ENCODE results near the gene PLXNB2.

DNA sequence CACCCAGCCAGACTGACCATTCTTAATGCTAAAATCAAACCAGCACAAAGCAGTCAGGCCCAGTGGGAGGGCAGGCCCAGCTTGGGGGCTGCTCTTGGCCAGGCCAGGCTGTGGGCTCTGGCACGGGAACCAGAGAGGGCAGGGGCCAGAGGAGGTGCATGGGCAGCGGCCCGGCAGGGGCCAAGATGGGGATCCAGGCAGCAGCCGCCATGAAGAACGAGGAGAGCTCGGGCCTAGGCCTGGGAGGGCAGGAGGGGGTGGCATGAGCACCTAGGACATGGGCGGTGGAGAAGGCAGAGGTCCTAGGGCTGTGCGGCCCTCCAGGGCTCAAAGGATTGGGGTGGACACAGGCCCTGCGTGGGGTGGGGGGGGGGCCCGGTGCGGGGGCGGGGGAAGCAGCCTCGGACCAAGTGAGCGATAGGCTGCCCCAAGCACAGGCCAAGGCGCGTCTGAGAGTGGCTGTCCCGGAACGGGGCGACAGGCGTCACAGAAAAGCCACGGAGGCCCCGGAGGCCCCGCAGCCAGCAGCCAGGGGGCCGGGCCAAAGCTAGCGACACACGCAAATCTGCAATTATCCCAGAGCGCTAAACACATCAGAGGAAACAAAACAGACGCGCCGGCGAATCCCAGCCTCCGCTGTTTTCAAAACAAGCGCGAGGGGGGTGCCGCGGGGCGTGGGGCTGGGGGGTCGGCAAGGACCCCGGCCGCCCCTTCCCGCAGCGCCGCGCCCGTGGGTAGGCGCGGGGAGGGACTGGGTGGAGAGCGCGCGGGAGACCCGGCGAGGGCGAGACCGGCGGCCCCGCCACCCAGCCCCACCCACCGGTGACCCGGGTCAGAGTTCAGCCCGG, 8.3 kb downstream of the PLXNB2 start:
- TF ChIP-seq, protein P1, sequence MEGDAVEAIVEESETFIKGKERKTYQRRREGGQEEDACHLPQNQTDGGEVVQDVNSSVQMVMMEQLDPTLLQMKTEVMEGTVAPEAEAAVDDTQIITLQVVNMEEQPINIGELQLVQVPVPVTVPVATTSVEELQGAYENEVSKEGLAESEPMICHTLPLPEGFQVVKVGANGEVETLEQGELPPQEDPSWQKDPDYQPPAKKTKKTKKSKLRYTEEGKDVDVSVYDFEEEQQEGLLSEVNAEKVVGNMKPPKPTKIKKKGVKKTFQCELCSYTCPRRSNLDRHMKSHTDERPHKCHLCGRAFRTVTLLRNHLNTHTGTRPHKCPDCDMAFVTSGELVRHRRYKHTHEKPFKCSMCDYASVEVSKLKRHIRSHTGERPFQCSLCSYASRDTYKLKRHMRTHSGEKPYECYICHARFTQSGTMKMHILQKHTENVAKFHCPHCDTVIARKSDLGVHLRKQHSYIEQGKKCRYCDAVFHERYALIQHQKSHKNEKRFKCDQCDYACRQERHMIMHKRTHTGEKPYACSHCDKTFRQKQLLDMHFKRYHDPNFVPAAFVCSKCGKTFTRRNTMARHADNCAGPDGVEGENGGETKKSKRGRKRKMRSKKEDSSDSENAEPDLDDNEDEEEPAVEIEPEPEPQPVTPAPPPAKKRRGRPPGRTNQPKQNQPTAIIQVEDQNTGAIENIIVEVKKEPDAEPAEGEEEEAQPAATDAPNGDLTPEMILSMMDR (IDR thresholded peaks at IDR 0.05 in 2 of 3, conservative IDR thresholded peaks at IDR 0.05 in 1 of 3; ENCODE audit: borderline replicate concordance in 1 of 3, insufficient read depth in 1 of 3, low read depth in 2 of 3, low read length in 2 of 3) = no peak
- no peak for TF ChIP-seq EZH2 (IDR thresholded peaks at IDR 0.05)
- TF ChIP-seq POLR2A (IDR thresholded peaks at IDR 0.05; ENCODE audit: borderline replicate concordance, extremely low read depth, insufficient read depth, insufficient read length) = no peak
- TF ChIP-seq EGR1 (IDR thresholded peaks at IDR 0.05; ENCODE audit: low read depth) = no peak
- TF ChIP-seq ZFX (IDR thresholded peaks at IDR 0.05) = no peak; the same call in 1 of the 2 replicates
- TF ChIP-seq RAD21 (IDR thresholded peaks at IDR 0.05; ENCODE audit: low read depth) = no peak
- TF ChIP-seq, protein P2, sequence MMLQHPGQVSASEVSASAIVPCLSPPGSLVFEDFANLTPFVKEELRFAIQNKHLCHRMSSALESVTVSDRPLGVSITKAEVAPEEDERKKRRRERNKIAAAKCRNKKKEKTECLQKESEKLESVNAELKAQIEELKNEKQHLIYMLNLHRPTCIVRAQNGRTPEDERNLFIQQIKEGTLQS (IDR thresholded peaks at IDR 0.05) = no peak
- TF ChIP-seq, protein P3, sequence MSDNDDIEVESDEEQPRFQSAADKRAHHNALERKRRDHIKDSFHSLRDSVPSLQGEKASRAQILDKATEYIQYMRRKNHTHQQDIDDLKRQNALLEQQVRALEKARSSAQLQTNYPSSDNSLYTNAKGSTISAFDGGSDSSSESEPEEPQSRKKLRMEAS (IDR thresholded peaks at IDR 0.05) = no peak
- no peak for TF ChIP-seq TCF7L2 (IDR thresholded peaks at IDR 0.05; ENCODE audit: borderline replicate concordance, extremely low read depth, insufficient read depth, insufficient read length)
- TF ChIP-seq, protein P4, sequence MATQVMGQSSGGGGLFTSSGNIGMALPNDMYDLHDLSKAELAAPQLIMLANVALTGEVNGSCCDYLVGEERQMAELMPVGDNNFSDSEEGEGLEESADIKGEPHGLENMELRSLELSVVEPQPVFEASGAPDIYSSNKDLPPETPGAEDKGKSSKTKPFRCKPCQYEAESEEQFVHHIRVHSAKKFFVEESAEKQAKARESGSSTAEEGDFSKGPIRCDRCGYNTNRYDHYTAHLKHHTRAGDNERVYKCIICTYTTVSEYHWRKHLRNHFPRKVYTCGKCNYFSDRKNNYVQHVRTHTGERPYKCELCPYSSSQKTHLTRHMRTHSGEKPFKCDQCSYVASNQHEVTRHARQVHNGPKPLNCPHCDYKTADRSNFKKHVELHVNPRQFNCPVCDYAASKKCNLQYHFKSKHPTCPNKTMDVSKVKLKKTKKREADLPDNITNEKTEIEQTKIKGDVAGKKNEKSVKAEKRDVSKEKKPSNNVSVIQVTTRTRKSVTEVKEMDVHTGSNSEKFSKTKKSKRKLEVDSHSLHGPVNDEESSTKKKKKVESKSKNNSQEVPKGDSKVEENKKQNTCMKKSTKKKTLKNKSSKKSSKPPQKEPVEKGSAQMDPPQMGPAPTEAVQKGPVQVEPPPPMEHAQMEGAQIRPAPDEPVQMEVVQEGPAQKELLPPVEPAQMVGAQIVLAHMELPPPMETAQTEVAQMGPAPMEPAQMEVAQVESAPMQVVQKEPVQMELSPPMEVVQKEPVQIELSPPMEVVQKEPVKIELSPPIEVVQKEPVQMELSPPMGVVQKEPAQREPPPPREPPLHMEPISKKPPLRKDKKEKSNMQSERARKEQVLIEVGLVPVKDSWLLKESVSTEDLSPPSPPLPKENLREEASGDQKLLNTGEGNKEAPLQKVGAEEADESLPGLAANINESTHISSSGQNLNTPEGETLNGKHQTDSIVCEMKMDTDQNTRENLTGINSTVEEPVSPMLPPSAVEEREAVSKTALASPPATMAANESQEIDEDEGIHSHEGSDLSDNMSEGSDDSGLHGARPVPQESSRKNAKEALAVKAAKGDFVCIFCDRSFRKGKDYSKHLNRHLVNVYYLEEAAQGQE (IDR thresholded peaks at IDR 0.05; ENCODE audit: low read depth) = no peak
- TF ChIP-seq EZH2phosphoT487 (IDR thresholded peaks at IDR 0.05; ENCODE audit: borderline replicate concordance) = no peak
- TF ChIP-seq SP1 (IDR thresholded peaks at IDR 0.05; ENCODE audit: low read depth) = no peak
- TF ChIP-seq POLR2AphosphoS5 (IDR thresholded peaks at IDR 0.05; ENCODE audit: low read depth, low read length) = no peak
- TF ChIP-seq SIN3A (IDR thresholded peaks at IDR 0.05; ENCODE audit: low read depth) = no peak
